Astrocyte (in vitro differentiated cells and primary cell): ENCODE data around the gene LBX2.

Experiments
- EZH2 ChIP-seq: IDR thresholded peaks from 2 replicates; pipeline ENCODE4 v1.6.1; 2012; ENCODE audit warnings: mild to moderate bottlenecking, low read length, inconsistent platforms; ENCODE audit not compliant: insufficient read depth
- TF ChIP-seq, protein P1 (sequence below): IDR thresholded peaks from 2 replicates; pipeline ENCODE4 v1.5.1; 2011; ENCODE audit warnings: low read depth, mild to moderate bottlenecking, inconsistent platforms, low read length, moderate library complexity; ENCODE audit not compliant: insufficient read depth

DNA sequence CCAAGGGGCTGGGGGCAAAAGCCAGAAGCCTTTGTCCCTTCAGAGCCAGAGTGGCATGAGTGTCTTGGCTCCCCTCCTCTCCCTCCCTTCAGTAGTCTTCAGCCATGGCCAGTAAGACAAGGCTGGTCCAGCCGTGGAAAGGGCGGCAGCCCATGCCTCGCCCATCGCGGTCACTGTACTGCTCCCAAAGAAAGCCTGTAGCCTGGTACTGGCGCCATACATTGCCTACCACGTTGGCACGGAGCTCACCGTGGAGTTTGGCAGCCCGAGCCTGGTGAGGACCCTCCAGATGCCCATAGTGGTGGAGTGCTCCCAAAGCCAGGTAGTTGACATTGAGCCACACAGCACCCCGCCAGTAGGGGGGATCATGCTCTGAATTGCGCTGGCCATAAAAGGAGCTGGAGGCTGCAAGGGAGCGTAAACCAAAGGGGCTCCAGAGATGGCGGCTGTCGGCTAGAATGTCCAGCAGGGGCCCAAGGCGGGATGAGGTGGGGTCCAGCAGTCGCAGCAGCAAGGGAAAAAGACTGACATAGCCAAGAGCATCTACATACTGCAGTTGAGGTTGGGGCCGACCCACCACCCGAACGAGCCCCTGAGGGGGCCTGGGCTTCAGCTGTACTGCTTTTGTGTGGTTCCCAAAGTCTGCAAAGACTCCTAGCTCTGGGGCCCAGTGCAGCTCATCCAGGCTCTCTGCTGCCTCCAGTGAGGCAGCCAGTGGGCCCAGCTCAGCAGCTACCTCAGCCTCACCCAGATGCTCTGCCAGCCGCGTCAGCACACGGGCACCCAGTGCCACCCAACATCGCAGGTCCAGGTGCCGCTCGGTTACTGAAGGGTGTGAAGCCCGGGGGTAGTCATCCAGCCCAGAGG, 38.0 kb downstream of the LBX2 start:
- TF ChIP-seq, protein P1, sequence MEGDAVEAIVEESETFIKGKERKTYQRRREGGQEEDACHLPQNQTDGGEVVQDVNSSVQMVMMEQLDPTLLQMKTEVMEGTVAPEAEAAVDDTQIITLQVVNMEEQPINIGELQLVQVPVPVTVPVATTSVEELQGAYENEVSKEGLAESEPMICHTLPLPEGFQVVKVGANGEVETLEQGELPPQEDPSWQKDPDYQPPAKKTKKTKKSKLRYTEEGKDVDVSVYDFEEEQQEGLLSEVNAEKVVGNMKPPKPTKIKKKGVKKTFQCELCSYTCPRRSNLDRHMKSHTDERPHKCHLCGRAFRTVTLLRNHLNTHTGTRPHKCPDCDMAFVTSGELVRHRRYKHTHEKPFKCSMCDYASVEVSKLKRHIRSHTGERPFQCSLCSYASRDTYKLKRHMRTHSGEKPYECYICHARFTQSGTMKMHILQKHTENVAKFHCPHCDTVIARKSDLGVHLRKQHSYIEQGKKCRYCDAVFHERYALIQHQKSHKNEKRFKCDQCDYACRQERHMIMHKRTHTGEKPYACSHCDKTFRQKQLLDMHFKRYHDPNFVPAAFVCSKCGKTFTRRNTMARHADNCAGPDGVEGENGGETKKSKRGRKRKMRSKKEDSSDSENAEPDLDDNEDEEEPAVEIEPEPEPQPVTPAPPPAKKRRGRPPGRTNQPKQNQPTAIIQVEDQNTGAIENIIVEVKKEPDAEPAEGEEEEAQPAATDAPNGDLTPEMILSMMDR, result no peak
- no peak for TF ChIP-seq EZH2
